Ecto neural progenitor cell (in vitro differentiated cells): ENCODE results near the gene ARAP1.

Source experiments
- DNase-seq: peaks from one replicate; pipeline ENCODE4 v3.0.0-alpha.2; 2018; ENCODE audit warnings: low spot score

Gene ARAP1

GRCh38 chr11:72723508-72723907 lies 28.7 kb downstream of the ARAP1 start:
- no peak for DNase-seq

GRCh38 chr11:72722050-72722748 lies 30.0 kb downstream of the ARAP1 start:
- peak; percentile 82 for DNase-seq

- no peak for DNase-seq
These were observed 30.5 kb downstream of the ARAP1 start for GRCh38 chr11:72721689-72722049.

- DNase-seq, result no peak
These were observed 30.9 kb downstream of the ARAP1 start for GRCh38 chr11:72721276-72721675.

- DNase-seq, result no peak
These were observed 31.4 kb downstream of the ARAP1 start for GRCh38 chr11:72720784-72721183.

- no peak for DNase-seq
These were observed 32.2 kb downstream of the ARAP1 start for GRCh38 chr11:72720047-72720446.

- DNase-seq, result no peak
These were observed 32.7 kb downstream of the ARAP1 start for GRCh38 chr11:72719551-72719950.

- DNase-seq, result no peak
These were observed 33.1 kb downstream of the ARAP1 start for GRCh38 chr11:72719144-72719543.

- no peak for DNase-seq
These were observed 34.1 kb downstream of the ARAP1 start for GRCh38 chr11:72718101-72718501.

- no peak for DNase-seq
These were observed 35.3 kb downstream of the ARAP1 start for GRCh38 chr11:72716788-72717435.

GRCh38 chr11:72716290-72716689 lies 35.9 kb downstream of the ARAP1 start:
- no peak for DNase-seq

GRCh38 chr11:72712841-72713240 lies 39.4 kb downstream of the ARAP1 start:
- no peak for DNase-seq

GRCh38 chr11:72712168-72712751 lies 39.9 kb downstream of the ARAP1 start:
- no peak for DNase-seq

- DNase-seq, result no peak
These were observed 41.1 kb downstream of the ARAP1 start for GRCh38 chr11:72711141-72711540.

GRCh38 chr11:72710278-72710677 lies 41.9 kb downstream of the ARAP1 start:
- no peak for DNase-seq

GRCh38 chr11:72709478-72710238 lies 42.5 kb downstream of the ARAP1 start:
- DNase-seq, result no peak

GRCh38 chr11:72707032-72707431 lies 45.2 kb downstream of the ARAP1 start:
- DNase-seq, result no peak

- peak; percentile 58 for DNase-seq
These were observed 45.6 kb downstream of the ARAP1 start for GRCh38 chr11:72706579-72706978.

GRCh38 chr11:72705442-72706365 lies 46.5 kb downstream of the ARAP1 start:
- no peak for DNase-seq

- no peak for DNase-seq
These were observed 47.4 kb downstream of the ARAP1 start for GRCh38 chr11:72704783-72705265.

GRCh38 chr11:72704028-72704782 lies 48.0 kb downstream of the ARAP1 start:
- DNase-seq, result no peak
